Measurements from ENCODE around the gene EBP.
"Not testable (repeated sequence)": the region's sequence is repeated elsewhere in the genome, so short reads cannot be mapped to it uniquely, and the experiment has no call there.

The EBP gene

DNA sequence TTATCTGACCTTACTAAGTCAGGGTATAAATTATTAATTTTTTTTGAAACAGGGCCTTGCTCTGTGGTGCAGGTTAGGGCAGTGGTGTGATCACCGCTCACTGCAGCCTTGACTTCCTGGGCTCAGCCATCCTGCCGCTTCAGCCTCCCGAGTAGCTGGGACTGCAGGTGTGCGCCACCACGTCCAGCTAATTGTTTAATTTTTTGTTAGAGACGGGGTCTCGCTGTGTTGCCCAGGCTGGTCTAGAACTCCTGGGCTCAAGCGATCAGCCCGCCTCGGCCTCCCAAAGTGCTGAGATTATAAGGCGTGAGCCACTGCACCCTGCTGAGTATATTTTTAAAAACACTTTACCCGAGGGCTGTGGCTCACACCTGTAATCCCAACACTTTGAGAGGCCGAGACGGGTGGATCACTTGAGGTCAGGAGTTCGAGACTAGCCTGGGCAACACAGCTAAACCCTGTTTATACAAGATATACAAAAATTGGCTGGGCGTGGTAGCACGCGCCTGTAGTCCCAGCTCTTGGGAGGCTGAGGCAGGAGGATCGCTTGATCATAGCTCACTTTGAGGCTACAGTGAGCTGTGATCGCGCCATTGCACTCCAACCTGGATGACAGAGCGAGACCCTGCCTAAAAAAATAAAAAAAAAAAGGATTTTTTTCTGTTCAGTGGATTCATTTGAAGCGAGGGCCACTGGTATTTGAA is 17.2 kb downstream of the EBP start:
- H3K27ac ChIP-seq (ENCODE audit: insufficient read depth, low read depth, low read length, poor library complexity, severe bottlenecking): peak overlapping the region; percentile 16
- WGBS, 2 experiments: 91% methylated on average over 23 of the region's 23 CpGs
- peak overlapping the region; percentile 4 for H3K4me3 ChIP-seq (ENCODE audit: insufficient read depth, low read depth, low read length)
- H3K36me3 ChIP-seq (ENCODE audit: control insufficient read depth, insufficient read depth, low read length): no peaks in the 10 kb centered on the region
- no peaks in the 10 kb centered on the region for H3K27me3 ChIP-seq (ENCODE audit: control insufficient read depth, insufficient read depth, low read length, poor library complexity, severe bottlenecking)
- no peaks in the 10 kb centered on the region for H3K9me3 ChIP-seq (ENCODE audit: control insufficient read depth, low read length)
- no peaks in the 10 kb centered on the region for H3K4me1 ChIP-seq (ENCODE audit: control insufficient read depth, insufficient read depth, low read length)

DNA sequence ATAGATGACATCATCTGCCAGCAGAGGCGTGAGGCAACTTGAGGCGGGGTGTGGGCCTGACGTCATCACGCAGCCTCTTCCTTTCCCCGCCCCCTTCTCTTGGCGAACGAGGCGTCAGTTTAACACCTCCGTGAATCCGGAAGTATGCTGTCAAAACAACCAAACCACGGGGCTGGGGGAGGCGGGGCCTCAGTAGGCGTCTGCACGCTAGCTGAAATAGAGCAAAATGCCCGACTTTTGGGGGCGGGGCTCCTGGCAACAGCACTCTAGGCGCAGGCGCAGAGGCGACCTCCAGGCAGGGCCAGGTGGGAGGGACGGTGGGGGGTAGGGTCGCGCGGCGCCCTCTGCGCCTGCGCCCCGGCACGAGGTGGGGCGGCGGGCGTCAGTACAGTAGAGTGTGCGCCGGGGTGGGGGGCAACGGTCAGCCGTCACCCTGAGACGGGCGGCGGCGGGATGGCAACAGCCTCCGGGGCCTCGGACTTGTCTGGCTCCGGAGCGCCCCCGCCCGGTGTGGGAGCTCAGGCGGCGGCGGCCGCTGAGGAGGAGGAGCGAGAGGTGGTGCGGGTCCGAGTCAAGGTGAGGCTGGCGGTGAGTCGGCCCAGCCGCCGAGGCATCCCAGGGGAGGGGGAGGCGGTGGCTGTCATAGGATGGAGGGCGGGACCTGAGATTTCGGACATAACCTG is 17.9 kb downstream of the EBP start, which contains the start of gene TBC1D25:
Gene TBC1D25, plus strand, starts transcription at position 370 of the 683 bp plus-strand sequence. Its CDS starts 84 bp downstream, at position 454.
- no peaks in the 10 kb centered on the region for H3K27me3 ChIP-seq (ENCODE audit: control insufficient read depth, insufficient read depth, low read length, poor library complexity, severe bottlenecking)
- H3K9me3 ChIP-seq (ENCODE audit: control insufficient read depth, low read length): no peaks in the 10 kb centered on the region
- no peaks in the 10 kb centered on the region for H3K4me1 ChIP-seq (ENCODE audit: control insufficient read depth, insufficient read depth, low read length)
- H3K36me3 ChIP-seq (ENCODE audit: control insufficient read depth, insufficient read depth, low read length): no peaks in the 10 kb centered on the region
- H3K27ac ChIP-seq (ENCODE audit: insufficient read depth, low read depth, low read length, poor library complexity, severe bottlenecking): peak within 1 kb of the TSS; percentile 16
- peak within 1 kb of the TSS; percentile 48 for H3K4me3 ChIP-seq (ENCODE audit: insufficient read depth, low read depth, low read length)
- WGBS, 2 experiments: 0 to 1% methylated on average over 59 of the region's 59 CpGs

DNA sequence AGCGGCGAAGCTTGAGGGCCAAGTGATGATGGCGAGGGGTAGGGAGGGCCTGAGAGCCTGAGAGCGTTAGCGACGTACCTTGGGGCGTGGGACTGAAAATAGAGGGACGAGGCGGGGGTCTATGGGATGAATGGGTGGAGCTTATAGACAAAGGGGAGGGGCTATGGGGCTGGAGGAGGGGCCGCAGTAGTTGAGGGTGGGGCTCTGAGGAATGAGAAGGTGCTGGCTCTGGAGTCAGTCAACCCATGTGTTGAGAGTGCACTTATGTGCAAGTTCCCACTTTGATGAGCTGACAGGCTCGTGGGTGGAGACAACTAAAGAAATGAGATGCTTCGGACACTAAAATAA is 18.4 kb downstream of the EBP start:
- Histone ChIP-seq H3K27me3 (ENCODE audit: control insufficient read depth, insufficient read depth, low read length, poor library complexity, severe bottlenecking) (no peaks in the 10 kb centered on the region), H3K4me1 (ENCODE audit: control insufficient read depth, insufficient read depth, low read length) (no peaks in the 10 kb centered on the region), H3K27ac (ENCODE audit: insufficient read depth, low read depth, low read length, poor library complexity, severe bottlenecking) (no peak overlapping the region), H3K4me3 (ENCODE audit: insufficient read depth, low read depth, low read length) (peak overlapping the region; percentile 48), H3K9me3 (ENCODE audit: control insufficient read depth, low read length) (no peaks in the 10 kb centered on the region), H3K36me3 (ENCODE audit: control insufficient read depth, insufficient read depth, low read length) (no peaks in the 10 kb centered on the region)
- WGBS, 2 experiments: 11 to 12% methylated on average over 12 of the region's 12 CpGs

DNA sequence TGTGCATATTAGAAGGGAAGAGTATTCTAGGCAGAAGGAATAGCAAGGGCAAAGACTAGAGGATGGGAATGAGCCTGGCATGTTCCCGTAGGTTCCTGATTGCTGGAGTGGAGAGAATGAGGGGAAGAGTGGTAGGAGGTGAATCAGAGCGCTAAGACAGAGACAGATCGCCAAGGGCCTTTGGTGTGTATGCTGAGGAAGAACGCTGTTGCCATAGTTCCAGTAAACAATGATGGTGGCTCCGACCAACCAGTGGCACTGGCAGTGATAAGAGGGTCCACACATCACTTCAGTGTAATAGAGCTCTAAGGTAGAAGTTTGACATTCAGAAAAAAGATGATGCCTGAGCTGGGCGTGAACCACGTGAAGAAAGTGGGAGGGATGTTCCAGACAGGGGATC is 18.9 kb downstream of the EBP start:
- 94 to 97% methylated on average over 7 of the region's 7 CpGs for WGBS, 2 experiments
- Histone ChIP-seq H3K4me1 (ENCODE audit: control insufficient read depth, insufficient read depth, low read length) (no peaks in the 10 kb centered on the region), H3K27me3 (ENCODE audit: control insufficient read depth, insufficient read depth, low read length, poor library complexity, severe bottlenecking) (no peaks in the 10 kb centered on the region), H3K36me3 (ENCODE audit: control insufficient read depth, insufficient read depth, low read length) (no peaks in the 10 kb centered on the region), H3K4me3 (ENCODE audit: insufficient read depth, low read depth, low read length) (peak overlapping the region; percentile 48), H3K27ac (ENCODE audit: insufficient read depth, low read depth, low read length, poor library complexity, severe bottlenecking) (no peak overlapping the region), H3K9me3 (ENCODE audit: control insufficient read depth, low read length) (no peaks in the 10 kb centered on the region)

GRCh38 chrX:48541140-48541814 is 19.7 kb downstream of the EBP start:
- no peaks in the 10 kb centered on the region for H3K4me1 ChIP-seq (ENCODE audit: control insufficient read depth, insufficient read depth, low read length)
- H3K27ac ChIP-seq (ENCODE audit: insufficient read depth, low read depth, low read length, poor library complexity, severe bottlenecking): no peak overlapping the region
- no peak overlapping the region for H3K4me3 ChIP-seq (ENCODE audit: insufficient read depth, low read depth, low read length)
- H3K9me3 ChIP-seq (ENCODE audit: control insufficient read depth, low read length): no peaks in the 10 kb centered on the region
- 96 to 97% methylated on average over 8 to 9 of the region's 10 CpGs for whole genome bisulfite sequencing, 2 experiments
- no peaks in the 10 kb centered on the region for H3K36me3 ChIP-seq (ENCODE audit: control insufficient read depth, insufficient read depth, low read length)
- no peaks in the 10 kb centered on the region for H3K27me3 ChIP-seq (ENCODE audit: control insufficient read depth, insufficient read depth, low read length, poor library complexity, severe bottlenecking)

GRCh38 chrX:48548871-48549270 is 27.3 kb downstream of the EBP start:
- Histone ChIP-seq H3K27me3 (ENCODE audit: control insufficient read depth, insufficient read depth, low read length, poor library complexity, severe bottlenecking) (no peaks in the 10 kb centered on the region), H3K27ac (ENCODE audit: insufficient read depth, low read depth, low read length, poor library complexity, severe bottlenecking) (no peak overlapping the region), H3K4me3 (ENCODE audit: insufficient read depth, low read depth, low read length) (no peak overlapping the region), H3K9me3 (ENCODE audit: control insufficient read depth, low read length) (no peaks in the 10 kb centered on the region), H3K36me3 (ENCODE audit: control insufficient read depth, insufficient read depth, low read length) (no peaks in the 10 kb centered on the region), H3K4me1 (ENCODE audit: control insufficient read depth, insufficient read depth, low read length) (no peaks in the 10 kb centered on the region)
- 90 to 99% methylated on average over 3 of the region's 3 CpGs for WGBS, 2 experiments

DNA sequence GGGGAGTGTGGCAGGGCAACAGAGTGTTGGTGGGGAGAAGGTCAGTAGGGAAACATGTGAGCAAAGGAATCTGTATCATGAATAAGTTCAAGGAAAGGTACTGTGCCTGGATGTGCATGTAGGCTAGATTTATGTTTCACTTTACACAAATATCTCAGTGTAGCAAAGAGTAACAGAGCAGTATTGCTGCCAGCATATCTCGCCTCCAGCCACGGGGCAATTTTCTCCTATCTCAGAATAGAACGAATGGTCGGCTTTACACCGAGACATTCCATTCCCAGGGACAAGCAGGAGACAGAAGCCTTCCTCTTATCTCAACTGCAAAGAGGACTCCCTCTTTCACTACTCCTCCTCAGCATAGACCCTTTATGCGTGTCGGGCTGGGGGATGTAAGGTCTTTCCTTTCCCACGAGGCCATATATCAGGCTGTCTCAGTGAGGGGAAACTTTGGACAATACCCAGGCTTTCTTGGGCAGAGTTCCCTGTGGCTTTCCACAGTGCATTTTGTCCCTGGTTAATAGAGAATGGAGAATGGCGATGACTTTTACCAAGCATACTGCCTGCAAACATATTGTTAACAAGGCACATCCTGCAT is 34.2 kb downstream of the EBP start:
- not testable (repeated sequence) for H3K4me1 ChIP-seq (ENCODE audit: control insufficient read depth, insufficient read depth, low read length); H3K9me3 ChIP-seq (ENCODE audit: control insufficient read depth, low read length); H3K4me3 ChIP-seq (ENCODE audit: insufficient read depth, low read depth, low read length); H3K27ac ChIP-seq (ENCODE audit: insufficient read depth, low read depth, low read length, poor library complexity, severe bottlenecking); H3K36me3 ChIP-seq (ENCODE audit: control insufficient read depth, insufficient read depth, low read length); H3K27me3 ChIP-seq (ENCODE audit: control insufficient read depth, insufficient read depth, low read length, poor library complexity, severe bottlenecking)
- WGBS, 2 experiments: 93 to 97% methylated on average over 9 of the region's 9 CpGs

DNA sequence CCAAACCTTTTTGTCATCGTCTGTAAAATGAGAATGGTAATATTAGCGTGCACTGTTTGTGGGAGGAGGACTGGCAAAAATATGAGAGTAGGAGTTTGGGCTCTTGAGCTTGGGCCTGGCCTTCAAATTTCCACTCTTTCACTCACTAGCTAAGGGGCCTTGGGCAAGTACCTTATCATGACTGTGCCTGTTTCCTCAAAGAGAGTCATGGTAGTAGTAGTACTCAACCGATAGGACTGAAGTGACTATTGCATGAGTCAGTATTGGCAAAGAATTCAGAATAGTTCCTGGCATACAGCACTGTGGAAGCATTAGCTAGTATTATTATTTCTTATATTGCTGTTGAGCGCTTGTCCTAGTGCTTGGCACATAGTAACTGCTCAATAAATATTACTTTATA is 36.7 kb downstream of the EBP start:
- no peaks in the 10 kb centered on the region for H3K9me3 ChIP-seq (ENCODE audit: control insufficient read depth, low read length)
- no peak overlapping the region for H3K27ac ChIP-seq (ENCODE audit: insufficient read depth, low read depth, low read length, poor library complexity, severe bottlenecking)
- H3K4me3 ChIP-seq (ENCODE audit: insufficient read depth, low read depth, low read length): no peak overlapping the region
- H3K36me3 ChIP-seq (ENCODE audit: control insufficient read depth, insufficient read depth, low read length): no peaks in the 10 kb centered on the region
- no peaks in the 10 kb centered on the region for H3K27me3 ChIP-seq (ENCODE audit: control insufficient read depth, insufficient read depth, low read length, poor library complexity, severe bottlenecking)
- 93 to 100% methylated on average over 2 to 3 of the region's 4 CpGs for WGBS, 2 experiments
- no peaks in the 10 kb centered on the region for H3K4me1 ChIP-seq (ENCODE audit: control insufficient read depth, insufficient read depth, low read length)

DNA sequence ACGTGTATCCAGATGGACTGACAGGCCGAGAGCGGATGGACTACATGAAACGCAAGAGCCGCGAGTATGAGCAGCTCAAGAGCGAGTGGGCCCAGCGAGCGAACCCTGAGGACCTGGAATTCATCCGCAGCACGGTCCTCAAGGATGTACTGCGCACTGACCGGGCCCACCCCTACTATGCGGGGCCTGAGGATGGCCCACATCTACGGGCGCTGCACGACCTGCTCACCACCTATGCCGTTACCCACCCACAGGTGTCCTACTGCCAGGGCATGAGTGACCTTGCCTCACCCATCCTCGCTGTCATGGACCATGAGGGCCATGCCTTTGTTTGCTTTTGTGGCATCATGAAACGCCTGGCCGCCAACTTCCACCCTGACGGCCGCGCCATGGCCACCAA is 38.0 kb downstream of the EBP start:
- Histone ChIP-seq H3K36me3 (ENCODE audit: control insufficient read depth, insufficient read depth, low read length) (no peaks in the 10 kb centered on the region), H3K27me3 (ENCODE audit: control insufficient read depth, insufficient read depth, low read length, poor library complexity, severe bottlenecking) (no peaks in the 10 kb centered on the region), H3K4me3 (ENCODE audit: insufficient read depth, low read depth, low read length) (no peak overlapping the region), H3K9me3 (ENCODE audit: control insufficient read depth, low read length) (no peaks in the 10 kb centered on the region), H3K4me1 (ENCODE audit: control insufficient read depth, insufficient read depth, low read length) (no peaks in the 10 kb centered on the region), H3K27ac (ENCODE audit: insufficient read depth, low read depth, low read length, poor library complexity, severe bottlenecking) (no peak overlapping the region)
- WGBS, 2 experiments: 96 to 97% methylated on average over 24 of the region's 24 CpGs

DNA sequence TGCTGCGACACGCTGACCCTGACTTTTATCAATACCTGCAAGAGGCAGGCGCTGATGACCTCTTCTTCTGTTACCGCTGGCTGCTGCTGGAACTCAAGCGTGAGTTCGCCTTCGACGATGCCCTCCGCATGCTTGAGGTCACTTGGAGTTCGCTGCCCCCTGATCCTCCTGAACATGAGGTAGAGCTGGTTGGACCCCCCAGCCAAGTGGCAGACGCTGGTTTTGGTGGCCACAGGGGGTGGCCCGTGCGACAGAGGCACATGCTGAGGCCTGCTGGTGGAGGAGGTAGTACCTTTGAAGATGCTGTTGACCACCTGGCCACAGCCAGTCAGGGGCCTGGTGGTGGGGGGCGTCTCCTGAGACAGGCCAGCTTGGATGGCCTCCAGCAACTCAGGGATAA is 38.4 kb downstream of the EBP start:
- 89% methylated on average over 14 of the region's 14 CpGs for WGBS, 2 experiments
- Histone ChIP-seq H3K27ac (ENCODE audit: insufficient read depth, low read depth, low read length, poor library complexity, severe bottlenecking) (no peak overlapping the region), H3K27me3 (ENCODE audit: control insufficient read depth, insufficient read depth, low read length, poor library complexity, severe bottlenecking) (no peaks in the 10 kb centered on the region), H3K9me3 (ENCODE audit: control insufficient read depth, low read length) (no peaks in the 10 kb centered on the region), H3K4me1 (ENCODE audit: control insufficient read depth, insufficient read depth, low read length) (no peaks in the 10 kb centered on the region), H3K36me3 (ENCODE audit: control insufficient read depth, insufficient read depth, low read length) (no peaks in the 10 kb centered on the region), H3K4me3 (ENCODE audit: insufficient read depth, low read depth, low read length) (no peak overlapping the region)

Measured in ectodermal cell (in vitro differentiated cells).